Subcutaneous abdominal adipose tissue (tissue), 5 donors: ENCODE results near the gene EXOC3L4.

Experiments used
- H3K27ac ChIP-seq: one replicate; pipeline ENCODE4 v1.7.0; 2013; ENCODE audit warnings: low read depth, mild to moderate bottlenecking, inconsistent platforms, low read length, moderate library complexity
- H3K27me3 ChIP-seq, 5 donors: one replicate each; pipeline ENCODE4 v1.7.0; 2013; ENCODE audit warnings: low read length in 5 of 5, inconsistent platforms in 1 of 5; ENCODE audit not compliant: control insufficient read depth in 5 of 5, insufficient read depth in 4 of 5
- H3K36me3 ChIP-seq, 5 donors: one replicate each; pipeline ENCODE4 v1.7.0; 2013; ENCODE audit warnings: low read length in 5 of 5; ENCODE audit not compliant: control insufficient read depth in 5 of 5, insufficient read depth in 5 of 5
- H3K4me1 ChIP-seq, 5 donors: one replicate each; pipeline ENCODE4 v1.7.0; 2013; ENCODE audit warnings: low read length in 5 of 5, mild to moderate bottlenecking in 3 of 5, moderate library complexity in 1 of 5; ENCODE audit not compliant: control insufficient read depth in 5 of 5, insufficient read depth in 5 of 5
- H3K4me3 ChIP-seq, 5 donors: one replicate each; pipeline ENCODE4 v1.7.0; 2013; ENCODE audit warnings: low read length in 5 of 5, low read depth in 1 of 5
- H3K9ac ChIP-seq, 5 donors: one replicate each; pipeline ENCODE4 v1.7.0; 2013; ENCODE audit warnings: low read length in 5 of 5, mild to moderate bottlenecking in 4 of 5, moderate library complexity in 3 of 5
- H3K9me3 ChIP-seq, 5 donors: one replicate each; pipeline ENCODE4 v1.7.0; 2013; ENCODE audit warnings: low read length in 5 of 5; ENCODE audit not compliant: control insufficient read depth in 5 of 5
- donor health status: healthy.
- donor health status: healthy.
- donor health status: healthy.
- donor health status: healthy.
- donor health status: healthy.

The EXOC3L4 gene

DNA sequence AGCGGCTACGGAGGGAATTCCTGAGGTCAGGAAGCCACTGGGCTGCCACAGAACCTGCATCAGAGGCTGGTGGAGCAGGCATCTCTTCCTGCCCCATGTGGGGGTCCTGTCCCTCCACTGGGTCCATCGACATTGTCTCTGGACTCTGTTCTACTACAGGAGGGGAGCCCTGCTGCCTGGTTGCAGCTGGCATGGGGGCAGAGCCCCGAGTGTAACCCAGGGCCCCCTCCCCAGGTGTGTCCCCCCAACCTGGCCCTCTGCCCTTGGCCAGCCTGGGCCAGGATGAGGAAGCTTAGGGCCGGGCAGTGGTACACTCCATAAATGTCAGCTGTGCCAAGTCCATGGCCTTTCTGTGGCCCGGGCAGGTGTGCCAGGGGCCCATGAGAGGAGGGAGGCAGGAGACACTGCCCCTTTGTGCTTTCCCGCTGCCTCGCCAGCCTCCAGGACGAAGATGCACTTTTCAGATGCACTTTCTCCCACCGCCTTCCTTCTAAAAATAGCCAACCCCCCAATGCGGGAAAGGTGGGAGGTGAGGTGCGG is 4.0 kb upstream of the EXOC3L4 start:
- no peak overlapping the region for H3K9ac ChIP-seq
- H3K36me3 ChIP-seq: no peaks in the 10 kb centered on the region
- no peaks in the 10 kb centered on the region for H3K9me3 ChIP-seq
- H3K27me3 ChIP-seq: peaks cover 0 to 8% (median 2%) of the 10 kb centered on the region in 5 donors
- H3K4me1 ChIP-seq: peaks cover 0 to 23% (median 16%) of the 10 kb centered on the region in 5 donors
- H3K4me3 ChIP-seq: no peak overlapping the region
- H3K27ac ChIP-seq: no peak overlapping the region

DNA sequence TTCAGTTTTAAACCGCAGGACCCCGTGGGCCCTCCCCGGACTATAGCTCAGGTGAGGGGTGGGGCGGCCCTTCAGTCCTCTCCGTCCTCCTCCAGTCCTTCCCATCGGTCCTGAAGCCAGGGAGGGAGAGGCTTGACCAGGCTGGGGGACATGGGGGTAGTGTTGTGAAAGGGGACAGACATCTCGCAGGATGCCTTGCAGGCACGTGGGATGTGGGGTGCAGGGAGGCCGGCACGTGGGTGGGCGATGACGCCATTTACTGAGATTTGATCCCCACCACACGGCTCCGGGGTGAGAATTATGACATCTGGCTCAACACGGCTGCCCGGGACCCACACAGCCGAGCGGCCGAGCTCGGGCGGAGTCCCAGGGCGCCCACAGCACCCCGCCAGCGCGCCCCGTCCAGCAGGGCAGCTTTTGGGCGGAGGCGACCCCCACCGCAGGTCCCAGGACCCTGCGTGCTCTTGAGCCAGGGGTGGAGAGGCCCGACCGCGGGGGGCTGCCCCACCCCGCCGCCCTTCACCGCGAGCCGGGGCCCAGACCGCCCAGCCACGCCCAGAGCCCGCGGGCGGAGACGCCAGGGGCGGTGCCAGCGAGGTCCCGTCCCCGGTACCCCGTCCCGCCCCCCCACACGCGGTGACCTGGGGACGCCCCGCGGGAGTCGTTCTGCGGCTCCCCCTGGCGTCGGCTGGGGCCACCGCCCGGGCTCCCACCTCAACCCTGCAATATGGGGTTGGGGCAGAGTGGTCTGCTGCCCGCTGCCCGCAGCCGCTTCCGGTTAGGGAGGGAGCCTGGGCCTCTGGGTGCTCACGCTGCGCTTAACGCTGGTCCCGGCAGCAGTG is 3.3 kb upstream of the EXOC3L4 start:
- H3K27ac ChIP-seq: peak overlapping the region; percentile 23
- peak overlapping the region in 3 of 5 donors; percentile 48 to 71 (median 66) for H3K9ac ChIP-seq
- peak overlapping the region in 4 of 5 donors; percentile 44 to 66 (median 56) for H3K4me3 ChIP-seq
- no peaks in the 10 kb centered on the region for H3K36me3 ChIP-seq
- peaks cover 0 to 8% (median 2%) of the 10 kb centered on the region in 5 donors for H3K27me3 ChIP-seq
- peaks cover 0 to 23% (median 16%) of the 10 kb centered on the region in 5 donors for H3K4me1 ChIP-seq
- H3K9me3 ChIP-seq: no peaks in the 10 kb centered on the region

DNA sequence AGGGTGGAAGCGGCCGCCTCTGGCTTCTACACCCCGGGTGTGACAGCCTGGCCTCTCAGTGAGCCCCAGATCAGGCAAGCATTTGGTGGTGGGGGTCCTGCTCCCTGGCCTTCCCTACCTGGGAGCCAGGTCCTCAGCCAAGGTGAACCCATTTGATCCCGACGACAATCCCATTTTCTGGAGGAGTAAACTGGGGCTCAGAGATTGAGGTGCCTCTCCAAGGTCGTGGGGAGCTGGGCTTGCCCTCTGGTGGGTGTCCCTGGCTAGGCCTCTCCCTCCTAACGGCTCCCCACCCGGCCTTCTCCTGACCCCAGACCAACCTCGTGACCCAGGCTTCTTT is 2.7 kb upstream of the EXOC3L4 start:
- no peaks in the 10 kb centered on the region for H3K36me3 ChIP-seq
- peak overlapping the region in 2 of 5 donors; percentile 48 to 71 for H3K9ac ChIP-seq
- H3K4me1 ChIP-seq: peaks cover 0 to 23% (median 16%) of the 10 kb centered on the region in 5 donors
- H3K4me3 ChIP-seq: peak overlapping the region in 4 of 5 donors; percentile 44 to 66 (median 56)
- H3K9me3 ChIP-seq: no peaks in the 10 kb centered on the region
- H3K27me3 ChIP-seq: peaks cover 0 to 5% (median under 1%) of the 10 kb centered on the region in 5 donors
- H3K27ac ChIP-seq: peak overlapping the region; percentile 23

DNA sequence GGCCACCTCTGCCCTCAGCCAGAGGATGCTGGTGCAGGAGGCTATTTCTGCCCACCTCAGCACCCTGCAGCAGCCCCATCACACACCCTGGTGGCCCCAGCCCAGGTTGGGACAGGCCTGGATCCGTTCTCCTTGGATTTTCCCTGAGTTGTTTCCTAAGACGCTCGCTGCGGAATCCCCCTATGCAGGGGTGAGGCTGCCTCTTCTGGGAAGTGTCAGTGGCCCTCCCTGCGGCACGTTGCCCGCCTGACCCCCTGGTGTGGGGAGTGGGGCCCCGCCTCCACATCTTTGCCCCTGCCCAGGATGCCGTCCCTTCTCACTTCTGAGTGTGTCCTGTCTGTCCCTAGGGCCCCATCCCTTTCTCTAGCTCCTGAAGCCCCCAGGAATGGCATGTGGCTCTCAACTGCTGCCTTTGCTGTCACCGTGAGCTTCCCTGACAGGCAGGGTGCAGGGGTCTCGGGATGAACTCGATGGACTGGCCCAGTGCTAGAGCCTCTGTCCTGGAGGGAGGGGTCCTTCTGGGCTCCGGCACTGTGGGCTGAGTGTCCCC is 594 bp upstream of the EXOC3L4 start:
- Histone ChIP-seq H3K9me3 (no peaks in the 10 kb centered on the region), H3K36me3 (no peaks in the 10 kb centered on the region), H3K27ac (no peak overlapping the region), H3K4me3 (peak overlapping the region in 1 of 5 donors; percentile 14), H3K27me3 (peaks cover 0 to 5% (median 0%) of the 10 kb centered on the region in 5 donors), H3K4me1 (peaks cover 0 to 23% (median 16%) of the 10 kb centered on the region in 5 donors), H3K9ac (no peak overlapping the region)

DNA sequence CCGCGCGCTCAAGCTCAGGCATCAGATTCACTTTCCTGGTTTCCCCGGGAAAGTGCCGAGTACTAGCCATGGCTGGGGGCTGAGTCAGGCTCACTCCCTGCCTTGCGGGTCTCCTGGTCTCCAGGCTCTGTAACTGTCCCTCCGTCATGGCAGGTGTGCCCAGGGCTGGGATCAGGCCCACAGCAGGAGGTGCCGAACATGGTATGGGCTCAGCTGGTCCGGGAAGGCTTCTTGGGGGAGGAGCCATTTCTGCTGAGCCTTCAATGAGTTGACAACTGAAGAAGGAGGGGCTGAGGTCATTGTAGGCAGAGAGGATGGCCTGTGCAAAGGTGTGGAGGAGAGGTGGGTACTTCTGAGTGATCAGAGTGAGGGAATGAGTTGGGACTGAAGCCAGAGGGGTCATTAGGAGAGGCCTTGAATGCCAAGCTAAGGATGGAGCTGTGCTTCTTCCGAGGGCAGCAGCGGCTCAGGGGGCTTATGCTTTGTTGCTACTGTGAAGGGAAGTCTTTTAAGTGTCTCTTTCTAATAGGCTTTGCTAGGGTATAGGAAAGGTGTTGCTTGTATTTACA is 769 bp downstream of the EXOC3L4 start:
- H3K27me3 ChIP-seq: peaks cover 2 to 10% (median 6%) of the 10 kb centered on the region in 5 donors
- peak overlapping the region in 1 of 5 donors; percentile 43 for H3K9ac ChIP-seq
- no peaks in the 10 kb centered on the region for H3K36me3 ChIP-seq
- no peaks in the 10 kb centered on the region for H3K9me3 ChIP-seq
- peaks cover 0 to 27% (median 16%) of the 10 kb centered on the region in 5 donors for H3K4me1 ChIP-seq
- H3K4me3 ChIP-seq: peak overlapping the region in 2 of 5 donors; percentile 14 to 29
- no peak overlapping the region for H3K27ac ChIP-seq

DNA sequence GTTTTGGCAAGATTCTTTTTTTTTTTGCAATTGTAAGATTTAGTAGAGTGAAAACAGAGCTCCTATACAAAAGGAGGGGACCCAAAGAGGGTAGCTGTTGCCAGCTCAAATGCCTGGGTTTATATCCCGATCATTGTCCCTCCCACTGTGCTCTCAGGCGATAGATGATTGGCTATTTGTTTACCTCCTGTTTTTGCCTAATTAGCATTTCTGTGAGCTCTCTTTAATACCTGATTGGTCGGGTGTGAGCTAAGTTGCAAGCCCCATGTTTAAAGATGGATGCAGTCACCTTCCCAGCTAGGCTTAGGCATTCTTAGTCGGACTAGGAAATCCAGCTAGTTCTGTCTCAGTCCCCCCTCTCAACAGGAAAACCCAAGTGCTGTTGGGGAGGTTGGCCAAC is 1.9 kb downstream of the EXOC3L4 start:
- Histone ChIP-seq H3K9me3 (no peaks in the 10 kb centered on the region), H3K36me3 (no peaks in the 10 kb centered on the region), H3K27ac (no peak overlapping the region), H3K4me1 (peaks cover 0 to 19% (median 9%) of the 10 kb centered on the region in 5 donors), H3K27me3 (peaks cover 7 to 14% (median 9%) of the 10 kb centered on the region in 5 donors), H3K4me3 (no peak overlapping the region), H3K9ac (no peak overlapping the region)

DNA sequence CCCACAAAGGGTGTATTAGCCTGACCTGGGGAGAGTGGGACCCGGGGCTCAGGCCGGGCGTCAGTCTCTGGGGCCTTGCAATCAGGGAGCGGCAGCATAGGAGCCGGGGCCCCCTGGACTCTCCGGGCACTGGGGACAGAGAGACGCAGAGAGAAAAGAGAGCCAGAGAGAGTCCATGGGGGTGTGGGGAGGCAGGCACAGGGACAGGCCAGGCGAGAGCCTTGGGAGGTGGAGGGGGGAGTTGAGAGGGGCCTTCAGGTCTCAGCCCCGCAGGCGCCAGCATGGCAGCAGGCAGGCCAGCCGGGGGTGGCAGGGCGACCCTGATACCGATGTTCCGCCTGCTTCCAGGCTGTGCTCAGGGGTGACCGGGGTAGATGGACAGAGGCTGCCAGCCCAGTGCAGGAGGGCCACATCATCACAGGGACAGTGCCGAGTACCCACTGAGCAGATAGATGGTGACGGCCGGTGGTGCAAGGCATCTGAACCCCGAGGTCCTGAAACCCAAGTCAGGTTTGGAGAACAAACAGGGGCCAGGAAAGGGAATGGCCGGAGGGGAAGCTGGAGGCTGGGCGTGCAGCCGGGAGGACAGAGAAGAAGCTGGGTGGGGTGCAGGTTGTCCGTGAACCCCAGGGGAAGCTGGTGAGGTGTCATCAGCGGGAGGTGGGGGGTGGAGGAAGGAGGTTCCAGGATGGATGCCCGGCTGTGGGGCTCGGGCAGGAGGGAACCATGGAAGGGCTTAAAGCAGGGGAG is 2.9 kb downstream of the EXOC3L4 start:
- Histone ChIP-seq H3K4me3 (no peak overlapping the region), H3K4me1 (peaks cover 0 to 20% (median 10%) of the 10 kb centered on the region in 5 donors), H3K27me3 (peaks cover 14 to 24% (median 18%) of the 10 kb centered on the region in 5 donors), H3K27ac (no peak overlapping the region), H3K9ac (no peak overlapping the region), H3K9me3 (no peaks in the 10 kb centered on the region), H3K36me3 (no peaks in the 10 kb centered on the region)

DNA sequence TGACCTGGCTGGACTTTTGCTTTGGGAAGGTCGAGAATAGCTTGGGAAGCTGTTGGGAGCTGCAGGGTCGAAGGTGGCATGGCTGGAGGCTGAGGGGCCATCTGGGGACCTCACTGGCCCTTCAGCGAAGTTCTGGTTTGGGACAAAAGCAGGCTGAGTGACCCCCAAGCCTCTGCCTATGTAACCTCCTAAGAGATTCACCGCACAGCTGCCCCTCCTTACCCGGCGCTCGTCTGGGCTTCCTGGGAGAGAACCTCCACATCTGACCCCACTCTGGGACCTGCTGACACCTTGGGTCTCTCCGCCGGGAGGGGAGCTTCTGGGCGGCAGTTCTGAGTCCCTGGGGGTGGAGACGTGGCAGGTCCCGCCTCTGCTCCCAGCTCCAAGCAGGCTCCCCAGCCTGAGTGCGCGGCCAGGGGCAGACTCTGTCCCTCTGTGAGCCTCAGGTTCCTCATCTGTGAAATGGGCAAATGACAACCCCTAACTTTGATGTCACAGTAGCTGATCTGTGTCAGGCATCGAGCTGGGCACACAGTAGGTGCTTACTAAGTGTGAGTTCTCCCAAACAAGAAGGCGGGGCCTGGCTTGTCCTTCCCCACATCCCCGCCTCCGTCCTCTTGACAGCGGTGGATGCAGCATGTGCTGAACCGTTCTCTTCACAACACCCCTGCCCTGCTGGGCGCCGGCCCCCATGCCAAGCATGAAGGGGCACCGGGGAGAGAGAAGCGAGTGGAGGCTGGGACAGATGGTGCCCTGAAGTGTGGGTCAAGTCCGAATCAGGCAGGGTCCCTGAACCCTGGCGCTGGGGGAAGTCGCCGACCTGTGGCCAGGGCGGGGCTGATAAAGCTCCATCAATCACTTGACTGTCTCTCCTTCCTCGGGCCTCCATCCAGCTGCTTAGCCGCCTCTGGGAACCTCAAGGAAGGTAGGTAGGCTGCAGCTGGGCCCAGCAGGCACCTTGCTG is 3.8 kb downstream of the EXOC3L4 start:
- Histone ChIP-seq H3K9me3 (no peaks in the 10 kb centered on the region), H3K36me3 (no peaks in the 10 kb centered on the region), H3K4me3 (no peak overlapping the region), H3K9ac (no peak overlapping the region), H3K27ac (no peak overlapping the region), H3K4me1 (peaks cover 0 to 27% (median 16%) of the 10 kb centered on the region in 5 donors), H3K27me3 (peaks cover 21 to 33% (median 24%) of the 10 kb centered on the region in 5 donors)
